HG02981 (cell line): Measurements from ENCODE around the gene FSCN2.

ENCODE experiments used
- ATAC-seq: cut with Tn5 transposase; IDR thresholded peaks from one replicate; pipeline ENCODE4 v1.9.1; 2021; ENCODE audit warnings: mild to moderate bottlenecking, moderate library complexity; ENCODE audit not compliant: unreplicated experiment

Gene FSCN2

GRCh38 chr17:81489998-81490992 lies 37.9 kb upstream of the FSCN2 start:
- ATAC-seq: no peak

- no peak for ATAC-seq
Observed at GRCh38 chr17:81491181-81491581, 37.0 kb upstream of the FSCN2 start.

- ATAC-seq: no peak
Observed at GRCh38 chr17:81491761-81492160, 36.4 kb upstream of the FSCN2 start.

- ATAC-seq: no peak
Observed at GRCh38 chr17:81492202-81492601, 36.0 kb upstream of the FSCN2 start.

- ATAC-seq: no peak
Observed at GRCh38 chr17:81492706-81493105, 35.5 kb upstream of the FSCN2 start.

GRCh38 chr17:81493198-81494038 lies 34.8 kb upstream of the FSCN2 start:
- no peak for ATAC-seq

GRCh38 chr17:81494626-81495377 lies 33.4 kb upstream of the FSCN2 start:
- no peak for ATAC-seq

- ATAC-seq: no peak
Observed at GRCh38 chr17:81498953-81499600, 29.1 kb upstream of the FSCN2 start.

GRCh38 chr17:81499601-81499970 lies 28.6 kb upstream of the FSCN2 start:
- no peak for ATAC-seq

GRCh38 chr17:81500047-81500446 lies 28.1 kb upstream of the FSCN2 start:
- no peak for ATAC-seq

GRCh38 chr17:81502471-81503017 lies 25.6 kb upstream of the FSCN2 start:
- no peak for ATAC-seq

GRCh38 chr17:81503619-81504018 lies 24.6 kb upstream of the FSCN2 start:
- no peak for ATAC-seq

- ATAC-seq: no peak
Observed at GRCh38 chr17:81508639-81509206, 19.5 kb upstream of the FSCN2 start.

- ATAC-seq: no peak
Observed at GRCh38 chr17:81509207-81509971, 18.8 kb upstream of the FSCN2 start.

GRCh38 chr17:81509972-81510784 lies 18.0 kb upstream of the FSCN2 start:
- ATAC-seq: no peak

- ATAC-seq: no peak
Observed at GRCh38 chr17:81510785-81511553, 17.2 kb upstream of the FSCN2 start.

- no peak for ATAC-seq
Observed at GRCh38 chr17:81511554-81511803, 16.7 kb upstream of the FSCN2 start.
